Sigmoid colon (tissue), 4 donors: Measurements from ENCODE around the gene NOL4L.
A peak's percentile ranks its signal among the peaks of the same experiment; 100 is the strongest.

Source experiments
- CTCF ChIP-seq, 4 experiments: fragments of 450-650 bp in 3 of 4; fragments of 200-600 bp in 1 of 4; IDR thresholded peaks; one replicate each; pipeline ENCODE4 v1.5.1; 2016 to 2019; ENCODE audit warnings: antibody characterized with exemption in 4 of 4, mild to moderate bottlenecking in 3 of 4, moderate library complexity in 2 of 4
- EP300 ChIP-seq, 4 donors: sonication (generic); formaldehyde crosslinking; IDR thresholded peaks; one replicate each; pipeline ENCODE4 v1.6.1; 2017; ENCODE audit warnings: antibody characterized with exemption in 4 of 4
- POLR2AphosphoS5 ChIP-seq, 4 donors: sonication (generic); formaldehyde crosslinking; IDR thresholded peaks; one replicate each; pipeline ENCODE4 v1.6.1; 2017; ENCODE audit warnings: antibody characterized with exemption in 4 of 4

GRCh38 chr20:32439132-32439829 lies 145.9 kb downstream of the NOL4L start:
- TF ChIP-seq CTCF (IDR thresholded peaks at IDR 0.05) (no peak), EP300 (IDR thresholded peaks at IDR 0.05) (no peak), POLR2AphosphoS5 (IDR thresholded peaks at IDR 0.05) (peak in 1 of 4 donors; percentile 10)
